Measurements from ENCODE around the gene CCL15.

CCL15 gene

DNA sequence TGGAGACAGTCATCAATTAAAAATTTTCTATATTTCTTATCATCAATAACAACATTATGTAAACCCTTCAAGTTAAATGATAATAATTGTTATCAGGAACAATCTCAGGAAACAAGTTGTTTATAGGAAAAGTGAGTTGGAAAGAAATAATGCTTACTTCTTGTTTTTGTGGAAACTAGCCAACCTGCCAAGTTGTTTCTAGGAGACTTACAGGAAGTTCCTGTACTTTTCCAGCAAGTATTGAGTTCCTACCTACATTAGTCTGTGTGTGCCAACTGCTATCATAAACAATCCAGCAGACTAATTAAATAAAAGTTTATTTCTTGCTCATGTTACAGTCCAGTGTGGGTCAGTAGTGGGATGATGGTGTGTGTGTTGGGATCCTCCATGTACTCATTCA lies 13.2 kb downstream of the CCL15 start:
- DNase-seq, result no peak

DNA sequence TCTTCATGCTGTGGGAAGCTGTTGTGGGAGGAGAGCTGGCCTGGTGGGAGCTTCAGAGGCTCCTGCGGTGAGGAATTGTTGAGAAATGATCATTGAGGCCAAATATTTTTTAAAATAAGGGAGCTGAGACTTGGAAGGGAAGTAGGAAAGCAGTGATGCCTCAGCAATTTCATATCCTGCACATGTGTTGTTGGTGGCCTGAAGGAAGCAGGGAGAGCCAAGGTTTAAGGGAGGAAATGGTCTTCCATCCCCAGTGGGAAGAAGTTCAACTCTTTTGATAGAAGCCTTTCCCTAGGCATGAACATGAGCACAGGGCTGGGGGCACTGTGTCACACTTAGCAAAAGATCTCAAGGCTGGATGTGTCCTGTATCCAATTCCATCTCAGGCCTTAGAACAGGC lies 14.7 kb downstream of the CCL15 start, which contains the start of gene CCL14:
Gene CCL14 (minus strand): TSS at position 87 of the 400 bp plus-strand sequence. CDS start 80 bp downstream, at position 7.
- DNase-seq, result no peak

DNA sequence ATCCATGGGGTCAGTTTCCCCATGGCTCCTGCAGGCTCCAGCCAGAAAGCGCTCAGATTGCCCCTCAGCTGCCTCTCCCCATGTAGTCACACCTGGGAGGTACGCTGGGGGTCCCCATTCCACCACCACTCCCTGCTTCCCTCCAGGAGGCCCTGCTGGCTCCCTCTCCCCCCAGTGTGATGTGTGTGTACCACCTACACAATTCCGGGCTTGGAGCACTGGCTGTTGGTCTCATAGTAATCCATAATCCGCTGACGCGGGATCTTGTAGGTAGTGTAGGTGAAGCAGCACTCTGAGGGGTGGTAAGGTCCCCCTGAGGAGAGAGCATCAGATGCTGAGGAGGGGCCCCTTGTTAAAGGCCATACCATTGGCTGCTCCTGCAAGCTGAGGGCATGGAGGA lies 17.2 kb downstream of the CCL15 start:
- DNase-seq, result no peak

DNA sequence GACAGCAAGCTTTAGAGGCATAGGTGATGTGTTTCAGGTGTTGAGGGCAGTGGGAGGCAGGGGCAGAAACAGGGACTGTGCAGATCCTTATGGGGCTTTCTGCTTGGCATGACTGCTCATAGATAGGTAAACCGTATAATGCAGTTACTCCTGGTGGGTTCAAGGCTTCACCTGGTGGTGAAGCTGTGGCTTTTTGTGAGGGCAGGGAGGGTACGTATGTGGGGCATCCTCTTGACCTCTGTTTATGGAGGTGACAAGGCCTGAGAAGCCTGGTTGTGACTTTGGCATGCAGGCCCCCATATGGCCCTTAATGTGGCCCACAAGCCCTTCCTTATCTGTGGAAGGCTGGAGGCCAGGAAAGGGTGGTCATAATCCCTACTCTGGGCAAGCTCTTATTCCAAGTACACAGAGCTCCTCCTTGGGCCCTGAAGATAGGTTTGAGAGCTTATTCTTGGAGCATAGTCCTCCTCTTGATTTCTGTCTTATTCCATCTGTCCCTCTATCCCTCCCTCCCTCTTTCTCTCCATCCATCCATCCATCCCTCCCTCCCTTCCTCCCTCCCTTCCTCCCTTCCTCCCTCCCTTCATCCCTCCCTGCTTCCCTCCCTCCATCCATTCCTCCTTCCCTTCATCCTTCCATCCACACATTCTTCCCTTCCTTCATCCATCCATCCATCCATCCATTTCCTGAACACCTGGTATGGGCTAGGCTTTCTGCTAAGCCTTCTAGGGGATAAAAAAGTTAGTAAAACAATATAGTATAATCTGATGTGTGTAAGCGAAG lies 18.8 kb downstream of the CCL15 start:
- no peak for DNase-seq

- peak; percentile 36 for DNase-seq
Measured at GRCh38 chr17:35981908-35982330, 19.4 kb downstream of the CCL15 start.

GRCh38 chr17:35981246-35981645 lies 20.1 kb downstream of the CCL15 start, which contains the start of gene CCL16:
Gene CCL16 (minus strand): TSS chr17:35981497. CDS start chr17:35981420, 77 bp downstream.
- no peak for DNase-seq

DNA sequence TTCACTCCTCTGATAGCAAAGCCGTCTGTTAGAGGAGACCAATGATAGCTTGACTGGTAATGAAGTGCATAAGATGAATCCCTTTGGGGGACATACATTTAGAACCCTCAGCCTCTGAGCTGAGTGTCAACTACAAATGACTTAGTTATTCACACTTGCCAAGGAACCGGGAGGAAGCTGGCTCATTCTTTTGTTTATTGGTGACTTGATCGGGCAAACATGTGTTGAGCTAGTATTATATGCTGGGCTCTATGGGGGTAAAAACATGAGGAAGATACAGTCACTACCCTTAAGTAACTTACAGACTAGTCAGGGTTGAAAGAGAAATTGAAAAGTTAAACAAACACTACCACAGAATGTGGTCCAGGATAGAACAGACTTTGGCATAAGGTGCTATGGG lies 23.0 kb downstream of the CCL15 start:
- no peak for DNase-seq

DNA sequence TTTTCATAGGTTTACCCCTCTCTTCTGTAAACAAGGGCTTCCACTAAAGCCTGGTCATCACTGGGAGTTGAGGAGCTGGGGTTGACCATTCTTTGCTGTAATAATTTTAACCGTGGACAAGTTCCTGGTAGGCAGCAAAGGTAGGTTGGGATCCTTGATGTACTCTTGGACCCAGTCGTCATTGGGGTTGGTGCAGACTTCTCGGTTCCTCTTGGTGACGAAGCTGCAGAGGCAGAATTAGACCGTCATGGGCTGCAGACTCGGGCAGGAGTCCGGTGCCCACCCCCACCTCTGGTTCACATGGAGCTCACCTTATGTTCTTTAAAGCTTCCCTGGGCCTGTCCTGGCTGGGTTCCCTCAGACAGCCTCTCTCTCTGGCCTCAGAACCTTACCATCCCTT lies 23.8 kb downstream of the CCL15 start:
- no peak for DNase-seq

DNA sequence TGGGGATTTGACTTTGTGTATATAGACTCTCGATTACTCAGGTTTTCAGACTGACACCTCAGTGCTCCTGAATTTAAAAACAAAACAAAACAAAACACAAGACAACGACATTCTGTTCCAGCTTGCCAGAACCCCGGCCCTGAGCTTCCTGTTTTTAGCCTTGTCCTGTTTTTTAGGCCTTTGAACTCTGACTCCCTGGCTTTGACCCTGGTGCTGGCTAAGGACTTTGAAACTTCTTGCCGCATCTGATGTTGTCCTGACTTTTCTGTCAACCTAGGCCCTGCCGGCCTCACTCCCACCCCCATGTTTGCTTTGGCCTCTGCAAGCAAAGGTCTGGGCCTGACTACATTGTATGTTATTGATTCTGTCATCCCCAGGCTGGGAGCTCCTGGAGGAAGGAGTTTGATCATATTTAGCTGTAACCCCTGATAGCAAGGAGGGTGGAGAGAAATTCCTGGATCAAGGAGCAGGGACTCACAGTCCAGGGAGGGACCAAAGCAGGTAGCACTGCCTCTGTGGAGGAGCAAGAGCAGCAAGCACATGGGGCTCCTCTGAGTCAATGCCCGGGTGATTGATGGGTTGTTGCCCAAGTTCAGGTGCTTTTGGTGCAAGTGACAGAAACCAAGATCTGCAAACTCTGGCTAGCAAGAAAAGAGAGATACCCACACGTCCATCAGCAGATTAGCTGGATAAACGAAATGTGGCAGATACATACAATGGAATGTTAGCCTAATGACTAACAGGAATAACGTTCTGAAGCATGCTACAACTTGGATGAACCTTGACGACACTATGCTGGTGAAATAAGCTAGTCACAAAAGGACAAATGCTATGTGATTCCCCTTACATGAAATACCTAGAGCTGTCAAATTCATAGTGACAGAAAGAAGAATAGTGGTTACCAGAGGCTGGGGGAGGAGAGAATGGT lies 27.8 kb downstream of the CCL15 start:
- DNase-seq, result no peak

DNA sequence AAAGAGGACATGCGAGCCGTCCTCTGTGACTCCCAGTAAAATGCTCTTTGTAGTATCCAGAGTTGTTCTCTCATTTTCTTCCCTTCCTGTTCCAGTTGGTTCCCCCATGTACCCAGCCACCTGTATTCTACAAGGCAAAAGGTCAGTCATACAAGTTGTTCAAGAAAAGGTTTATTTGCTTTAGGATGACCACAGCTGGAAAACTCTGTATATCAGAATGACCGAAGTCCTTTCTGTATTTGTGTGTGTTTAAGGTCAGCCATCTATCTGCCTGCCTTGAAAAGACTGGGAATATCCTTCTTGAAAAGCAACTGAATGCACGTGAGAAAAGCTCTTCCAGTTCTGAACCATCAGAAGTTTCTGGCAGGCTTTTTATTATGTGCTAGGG lies 28.4 kb downstream of the CCL15 start:
- no peak for DNase-seq

GRCh38 chr17:35972535-35972934 lies 28.8 kb downstream of the CCL15 start:
- DNase-seq, result no peak

- DNase-seq, result no peak
Measured at GRCh38 chr17:35972066-35972465, 29.3 kb downstream of the CCL15 start.

DNA sequence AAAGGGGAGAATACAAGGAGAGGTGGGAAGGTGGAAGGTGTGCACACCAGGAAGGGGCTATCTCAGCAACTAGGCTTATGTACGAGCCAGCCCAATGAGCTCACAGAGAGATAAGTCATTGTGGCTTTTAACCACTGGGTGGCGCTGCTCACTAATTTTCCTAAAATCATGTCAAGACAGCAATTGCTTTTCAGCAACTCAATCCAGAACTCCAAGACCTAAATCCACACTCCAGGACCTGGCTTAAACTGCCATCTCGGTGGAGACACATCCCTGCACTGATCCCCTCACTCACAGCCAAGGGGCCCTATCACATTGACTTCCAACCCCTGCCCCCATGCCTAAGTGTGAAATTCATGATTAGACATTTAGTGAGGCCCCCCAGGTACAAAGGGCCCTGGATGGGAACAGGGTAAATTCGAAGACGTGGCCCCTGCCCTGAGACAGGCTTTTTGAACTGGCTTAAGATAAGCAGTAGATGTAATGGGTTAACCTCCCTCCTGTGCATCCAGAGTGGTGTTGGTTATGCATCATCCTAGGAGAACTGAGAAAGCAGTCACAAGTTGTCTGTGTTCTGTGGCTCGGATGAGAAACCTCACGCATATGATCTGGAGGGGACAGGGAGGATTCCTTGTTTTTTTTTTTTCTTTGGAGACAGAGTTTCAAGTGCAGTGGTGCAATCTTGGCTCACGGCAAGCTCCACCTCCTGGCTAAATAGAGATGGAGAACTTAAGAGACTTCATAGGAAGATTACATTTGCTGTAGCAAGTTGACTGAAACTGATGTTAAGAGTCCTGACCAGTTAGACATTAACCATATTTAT lies 31.6 kb downstream of the CCL15 start:
- DNase-seq, result peak; percentile 88

- no peak for DNase-seq
Measured at GRCh38 chr17:35968520-35969054, 32.8 kb downstream of the CCL15 start.

DNA sequence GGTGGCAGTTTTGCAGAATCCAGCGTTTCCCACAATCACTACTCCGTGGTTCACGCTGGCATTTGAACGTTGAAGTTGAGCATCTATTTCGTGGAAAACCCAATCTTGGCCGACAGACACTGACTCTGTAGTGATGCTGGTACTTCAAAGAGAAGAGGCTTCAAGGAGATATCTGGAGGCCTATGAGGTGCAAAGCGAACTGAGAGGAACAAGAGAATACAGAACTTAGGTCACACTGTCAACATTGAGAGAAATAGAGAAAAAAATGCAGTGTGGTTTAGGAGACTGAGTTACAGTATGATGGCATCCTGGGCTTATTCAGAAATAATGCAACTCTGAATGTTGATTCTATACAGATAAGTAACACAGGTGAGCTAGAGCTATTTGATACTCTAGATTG lies 36.1 kb downstream of the CCL15 start:
- no peak for DNase-seq

DNA sequence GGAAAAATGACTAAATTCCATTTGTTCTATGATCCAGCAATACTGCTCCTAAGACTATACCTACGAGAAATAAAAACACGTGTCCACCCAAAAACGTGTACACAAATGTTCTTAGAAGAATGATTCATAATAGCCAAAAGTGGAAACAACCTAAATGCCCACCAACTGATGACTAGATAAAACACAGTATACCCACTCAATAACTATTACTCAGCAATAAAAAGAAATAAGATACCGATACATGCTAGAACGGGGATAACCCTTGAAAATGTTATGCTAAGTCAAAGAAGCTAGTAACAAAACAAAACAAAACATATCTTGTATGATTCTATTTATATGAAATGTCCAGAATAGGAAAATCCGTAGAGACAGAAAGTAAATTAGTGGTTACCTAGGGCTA lies 37.7 kb downstream of the CCL15 start:
- DNase-seq, result no peak

- DNase-seq, result no peak
Measured at GRCh38 chr17:35953720-35954119, 47.6 kb downstream of the CCL15 start.

GRCh38 chr17:35949401-35949800 lies 52.0 kb downstream of the CCL15 start:
- no peak for DNase-seq

GRCh38 chr17:35948092-35948491 lies 53.3 kb downstream of the CCL15 start:
- DNase-seq, result no peak
